ENCODE results near the gene PFDN1.

The PFDN1 gene

GRCh38 chr5:140312067-140312790, 9.3 kb upstream of the PFDN1 start:
- in situ Hi-C loops (cut with MboI; ENCODE audit: low sequenced_read_pairs, unreplicated experiment): no loop called here
- no peak for DNase-seq (ENCODE audit: low spot score)
- TF ChIP-seq, protein P1, sequence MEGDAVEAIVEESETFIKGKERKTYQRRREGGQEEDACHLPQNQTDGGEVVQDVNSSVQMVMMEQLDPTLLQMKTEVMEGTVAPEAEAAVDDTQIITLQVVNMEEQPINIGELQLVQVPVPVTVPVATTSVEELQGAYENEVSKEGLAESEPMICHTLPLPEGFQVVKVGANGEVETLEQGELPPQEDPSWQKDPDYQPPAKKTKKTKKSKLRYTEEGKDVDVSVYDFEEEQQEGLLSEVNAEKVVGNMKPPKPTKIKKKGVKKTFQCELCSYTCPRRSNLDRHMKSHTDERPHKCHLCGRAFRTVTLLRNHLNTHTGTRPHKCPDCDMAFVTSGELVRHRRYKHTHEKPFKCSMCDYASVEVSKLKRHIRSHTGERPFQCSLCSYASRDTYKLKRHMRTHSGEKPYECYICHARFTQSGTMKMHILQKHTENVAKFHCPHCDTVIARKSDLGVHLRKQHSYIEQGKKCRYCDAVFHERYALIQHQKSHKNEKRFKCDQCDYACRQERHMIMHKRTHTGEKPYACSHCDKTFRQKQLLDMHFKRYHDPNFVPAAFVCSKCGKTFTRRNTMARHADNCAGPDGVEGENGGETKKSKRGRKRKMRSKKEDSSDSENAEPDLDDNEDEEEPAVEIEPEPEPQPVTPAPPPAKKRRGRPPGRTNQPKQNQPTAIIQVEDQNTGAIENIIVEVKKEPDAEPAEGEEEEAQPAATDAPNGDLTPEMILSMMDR (IDR thresholded peaks at IDR 0.05; ENCODE audit: borderline replicate concordance, control extremely low read depth, extremely low read depth, insufficient read depth, missing control alignments): no peak

DNA sequence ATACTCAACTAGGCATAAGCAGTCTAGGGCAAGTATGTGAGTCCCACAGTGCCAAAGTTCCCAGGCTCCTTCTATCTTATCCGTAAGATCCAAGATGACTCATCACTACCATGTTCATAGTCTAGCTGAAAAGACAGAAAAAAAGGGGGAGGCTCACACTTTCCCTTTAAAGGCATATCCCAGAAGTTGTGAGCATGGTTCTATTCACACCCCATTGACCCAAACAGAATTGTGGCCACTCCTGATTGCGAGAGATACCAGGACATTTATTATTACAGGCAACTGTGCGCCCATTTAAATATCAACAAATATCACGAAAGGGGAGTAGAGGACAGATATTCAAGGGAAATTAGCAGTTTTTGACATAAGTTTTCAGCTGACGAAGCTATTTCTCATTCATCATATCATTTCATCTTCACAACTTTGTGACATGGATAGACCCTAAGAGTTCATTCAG, 8.1 kb upstream of the PFDN1 start:
- DNase-seq (ENCODE audit: low spot score): no peak
- TF ChIP-seq, protein P1 (IDR thresholded peaks at IDR 0.05; ENCODE audit: borderline replicate concordance, control extremely low read depth, extremely low read depth, insufficient read depth, missing control alignments): no peak
- in situ Hi-C loops (cut with MboI; ENCODE audit: low sequenced_read_pairs, unreplicated experiment): no loop called here

- no peak for DNase-seq (ENCODE audit: low spot score)
- TF ChIP-seq, protein P1 (IDR thresholded peaks at IDR 0.05; ENCODE audit: borderline replicate concordance, control extremely low read depth, extremely low read depth, insufficient read depth, missing control alignments): no peak
- in situ Hi-C loops (cut with MboI; ENCODE audit: low sequenced_read_pairs, unreplicated experiment): no loop called here
These were observed 7.5 kb upstream of the PFDN1 start for GRCh38 chr5:140310434-140310833.

DNA sequence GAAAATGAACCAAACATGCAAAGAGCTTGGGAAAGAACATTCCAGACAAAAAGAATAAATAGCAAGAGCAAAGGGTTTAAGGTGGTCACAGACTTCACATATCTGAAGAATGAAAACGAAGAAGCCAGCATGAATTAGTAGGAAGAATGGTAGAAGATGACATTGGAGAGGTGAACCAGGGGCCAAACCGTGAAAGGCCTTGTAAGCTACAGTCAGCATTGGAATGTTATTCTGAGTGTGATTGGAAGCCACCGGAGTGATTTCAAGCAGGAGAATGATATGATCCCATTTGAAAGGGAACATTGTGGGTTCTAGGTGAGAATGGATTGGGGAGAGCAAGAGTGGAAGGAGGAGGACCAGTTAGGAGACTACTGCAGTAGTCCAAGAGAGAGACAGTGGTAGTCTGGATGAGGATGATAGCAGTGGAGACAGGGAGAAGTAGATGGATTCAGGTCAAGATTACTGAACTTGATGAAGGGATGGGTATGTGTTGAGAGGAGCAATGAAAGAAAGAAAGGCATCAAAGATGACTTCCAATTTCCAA, 6.9 kb upstream of the PFDN1 start:
- DNase-seq (ENCODE audit: low spot score): no peak
- TF ChIP-seq, protein P1 (IDR thresholded peaks at IDR 0.05; ENCODE audit: borderline replicate concordance, control extremely low read depth, extremely low read depth, insufficient read depth, missing control alignments): no peak
- in situ Hi-C loops (cut with MboI; ENCODE audit: low sequenced_read_pairs, unreplicated experiment): no loop called here

DNA sequence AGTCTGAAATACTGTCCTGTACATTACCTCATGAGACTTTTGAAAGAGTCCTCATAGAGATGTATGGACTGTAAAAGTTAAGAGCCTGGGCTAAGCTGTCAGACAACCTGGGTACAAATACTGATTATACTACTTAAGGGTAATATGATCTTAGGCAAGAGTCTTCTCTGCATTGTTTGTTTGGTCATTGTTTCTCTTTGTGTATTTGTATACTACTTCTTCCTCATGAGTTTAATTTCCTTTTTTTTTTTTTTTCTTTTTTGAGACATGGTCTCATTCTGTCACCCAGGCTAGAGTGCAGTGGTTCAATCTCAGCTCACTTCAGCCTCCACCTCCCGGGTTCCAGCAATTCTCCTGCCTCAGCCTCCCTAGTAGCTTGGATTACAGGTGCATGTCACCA, 2.6 kb upstream of the PFDN1 start:
- TF ChIP-seq, protein P1 (IDR thresholded peaks at IDR 0.05; ENCODE audit: borderline replicate concordance, control extremely low read depth, extremely low read depth, insufficient read depth, missing control alignments): no peak

DNA sequence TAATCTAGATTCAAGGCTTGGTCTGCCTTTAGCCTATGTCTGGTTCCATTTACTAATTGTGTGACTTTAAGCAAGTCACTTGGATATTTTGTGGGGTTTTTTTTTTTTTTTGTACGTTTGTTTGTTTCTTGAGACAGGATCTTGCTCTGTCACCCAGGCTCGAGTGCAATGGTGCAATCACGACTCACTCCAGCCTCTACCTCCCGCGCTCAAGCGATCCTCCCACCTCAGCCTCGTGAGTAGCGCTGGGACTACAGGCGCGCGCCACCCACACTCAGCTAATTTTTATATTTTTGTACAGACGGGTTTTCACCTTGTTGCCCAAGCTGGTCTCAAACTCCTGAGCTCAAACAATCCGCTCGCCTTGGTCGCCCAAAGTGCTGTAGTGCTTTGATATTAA, 1.1 kb upstream of the PFDN1 start:
- in situ Hi-C loops (cut with MboI; ENCODE audit: low sequenced_read_pairs, unreplicated experiment): no loop called here
- DNase-seq (ENCODE audit: low spot score): no peak
- TF ChIP-seq, protein P1 (IDR thresholded peaks at IDR 0.05; ENCODE audit: borderline replicate concordance, control extremely low read depth, extremely low read depth, insufficient read depth, missing control alignments): no peak

More for the DNA sequence above, 2.6 kb upstream of the PFDN1 start:
- in situ Hi-C loops (cut with MboI; ENCODE audit: low sequenced_read_pairs, unreplicated experiment): no loop called here
- DNase-seq (ENCODE audit: low spot score): no peak
